Astrocyte (in vitro differentiated cells and primary cell): Measurements from ENCODE around the gene RTKN. TPM values are rescaled to one million over a fixed set of nuclear protein-coding genes. Genes with fewer than 3 reads are reported as not detected.

Source experiments
- DNase-seq: peaks from one replicate; pipeline ENCODE4 v3.0.0-alpha.2; 2010; ENCODE audit warnings: low read depth
- FAIRE-seq: peaks from 2 replicates; lab custom pipeline; 2011; peaks lifted over from hg19 to GRCh38; lab: Jason Lieb, UNC
- H2AFZ ChIP-seq: 2 replicates; pipeline ENCODE4 v1.6.0; 2012; ENCODE audit warnings: low read depth, low read length, inconsistent platforms
- H3K27ac ChIP-seq: 2 replicates; pipeline ENCODE4 v1.5.1; 2011; ENCODE audit warnings: low read depth, low read length, inconsistent platforms
- H3K27me3 ChIP-seq: 2 replicates; pipeline ENCODE4 v1.6.0; 2011; ENCODE audit warnings: low read length, inconsistent platforms; ENCODE audit not compliant: insufficient read depth
- H3K36me3 ChIP-seq: 2 replicates; pipeline ENCODE4 v1.5.1; 2011; ENCODE audit warnings: low read length, inconsistent platforms; ENCODE audit not compliant: insufficient read depth
- H3K4me1 ChIP-seq: 2 replicates; pipeline ENCODE4 v1.5.1; 2011; ENCODE audit warnings: low read length, inconsistent platforms; ENCODE audit not compliant: insufficient read depth
- H3K4me2 ChIP-seq: 2 replicates; pipeline ENCODE4 v1.6.0; 2012; ENCODE audit warnings: low read length, inconsistent platforms
- H3K4me3 ChIP-seq: 2 replicates; pipeline ENCODE4 v1.5.1; 2011; ENCODE audit warnings: low read depth, mild to moderate bottlenecking, low read length, inconsistent platforms; ENCODE audit not compliant: insufficient read depth
- H3K79me2 ChIP-seq: 2 replicates; pipeline ENCODE4 v1.6.0; 2012; ENCODE audit warnings: mild to moderate bottlenecking, low read length, inconsistent platforms; ENCODE audit not compliant: insufficient read depth
- H3K9ac ChIP-seq: 2 replicates; pipeline ENCODE4 v1.6.0; 2012; ENCODE audit warnings: mild to moderate bottlenecking, low read length, inconsistent platforms
- H3K9me3 ChIP-seq: 2 replicates; pipeline ENCODE4 v1.5.1; 2012; ENCODE audit warnings: low read depth, mild to moderate bottlenecking, low read length, inconsistent platforms; ENCODE audit not compliant: insufficient read depth
- H4K20me1 ChIP-seq: 2 replicates; pipeline ENCODE4 v1.6.0; 2012; ENCODE audit warnings: low read length, inconsistent platforms; ENCODE audit not compliant: insufficient read depth
- H3K27ac Mint-ChIP-seq: one replicate; pipeline ENCODE4 v1.8.0; 2021; ENCODE audit warnings: mild to moderate bottlenecking, mixed read lengths; ENCODE audit not compliant: unreplicated experiment
- H3K27me3 Mint-ChIP-seq: one replicate; pipeline ENCODE4 v1.8.0; 2021; ENCODE audit warnings: low read depth, mixed read lengths; ENCODE audit not compliant: unreplicated experiment
- H3K36me3 Mint-ChIP-seq: one replicate; pipeline ENCODE4 v1.8.0; 2021; ENCODE audit warnings: low read depth, mixed read lengths; ENCODE audit not compliant: unreplicated experiment
- H3K4me1 Mint-ChIP-seq: one replicate; pipeline ENCODE4 v1.8.0; 2021; ENCODE audit warnings: low read depth, mixed read lengths; ENCODE audit not compliant: unreplicated experiment
- H3K4me3 Mint-ChIP-seq: one replicate; pipeline ENCODE4 v1.8.0; 2021; ENCODE audit warnings: mild to moderate bottlenecking, moderate library complexity, mixed read lengths; ENCODE audit not compliant: unreplicated experiment
- H3K9me3 Mint-ChIP-seq: one replicate; pipeline ENCODE4 v1.8.0; 2021; ENCODE audit warnings: mild to moderate bottlenecking, mixed read lengths; ENCODE audit not compliant: unreplicated experiment
- EZH2 ChIP-seq: IDR thresholded peaks from 2 replicates; pipeline ENCODE4 v1.6.1; 2012; ENCODE audit warnings: mild to moderate bottlenecking, low read length, inconsistent platforms; ENCODE audit not compliant: insufficient read depth
- total RNA-seq: library from RNA; stranded (reverse); gene quantifications from 2 replicates; pipeline ENCODE4 v1.2.1, GENCODE V29; 2021
- TF ChIP-seq, protein P1 (sequence below): IDR thresholded peaks from 2 replicates; pipeline ENCODE4 v1.5.1; 2011; ENCODE audit warnings: low read depth, mild to moderate bottlenecking, inconsistent platforms, low read length, moderate library complexity; ENCODE audit not compliant: insufficient read depth

RTKN gene
- total RNA-seq, 1 donor from 2014 or later, result 41.6 TPM

DNA sequence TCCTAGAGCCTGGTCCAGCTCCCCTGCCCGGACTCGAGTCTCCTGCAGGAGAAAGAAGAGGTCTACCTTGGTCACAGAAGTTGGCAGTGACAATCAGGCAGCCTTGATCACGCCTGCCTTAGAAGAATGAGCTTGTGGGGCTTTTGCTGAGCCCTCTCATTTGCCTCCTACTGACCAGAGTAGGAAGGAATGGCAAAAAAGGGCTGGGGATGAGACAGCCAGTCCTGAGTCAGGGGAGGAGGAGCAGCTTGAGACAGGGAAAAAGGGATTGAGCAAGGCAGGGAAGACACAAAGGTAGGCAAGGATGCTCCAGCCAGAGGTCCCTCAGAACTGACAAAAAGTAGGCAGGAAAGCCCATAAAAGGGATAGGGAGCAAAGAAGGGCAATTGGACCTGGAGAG lies 14.2 kb downstream of the RTKN start:
- Histone ChIP-seq H3K9me3 (no peaks in the 10 kb centered on the region), H3K27me3 (no peaks in the 10 kb centered on the region), H3K4me1 (peaks cover 17% of the 10 kb centered on the region), H4K20me1 (peaks cover 7% of the 10 kb centered on the region), H3K4me3 (no peak overlapping the region), H3K4me2 (no peak overlapping the region), H3K9ac (no peak overlapping the region), H3K36me3 (peaks cover 18% of the 10 kb centered on the region), H2AFZ (no peak overlapping the region), H3K79me2 (no peaks in the 10 kb centered on the region), H3K27ac (no peak overlapping the region)
- H3K4me3 Mint-ChIP-seq, result peak overlapping the region; percentile 60
- H3K27ac Mint-ChIP-seq, result peak overlapping the region; percentile 75
- peaks cover 22% of the 10 kb centered on the region for H3K36me3 Mint-ChIP-seq
- no peaks in the 10 kb centered on the region for H3K27me3 Mint-ChIP-seq
- peaks cover 27% of the 10 kb centered on the region for H3K4me1 Mint-ChIP-seq
- FAIRE-seq, result no peak
- TF ChIP-seq, protein P1, sequence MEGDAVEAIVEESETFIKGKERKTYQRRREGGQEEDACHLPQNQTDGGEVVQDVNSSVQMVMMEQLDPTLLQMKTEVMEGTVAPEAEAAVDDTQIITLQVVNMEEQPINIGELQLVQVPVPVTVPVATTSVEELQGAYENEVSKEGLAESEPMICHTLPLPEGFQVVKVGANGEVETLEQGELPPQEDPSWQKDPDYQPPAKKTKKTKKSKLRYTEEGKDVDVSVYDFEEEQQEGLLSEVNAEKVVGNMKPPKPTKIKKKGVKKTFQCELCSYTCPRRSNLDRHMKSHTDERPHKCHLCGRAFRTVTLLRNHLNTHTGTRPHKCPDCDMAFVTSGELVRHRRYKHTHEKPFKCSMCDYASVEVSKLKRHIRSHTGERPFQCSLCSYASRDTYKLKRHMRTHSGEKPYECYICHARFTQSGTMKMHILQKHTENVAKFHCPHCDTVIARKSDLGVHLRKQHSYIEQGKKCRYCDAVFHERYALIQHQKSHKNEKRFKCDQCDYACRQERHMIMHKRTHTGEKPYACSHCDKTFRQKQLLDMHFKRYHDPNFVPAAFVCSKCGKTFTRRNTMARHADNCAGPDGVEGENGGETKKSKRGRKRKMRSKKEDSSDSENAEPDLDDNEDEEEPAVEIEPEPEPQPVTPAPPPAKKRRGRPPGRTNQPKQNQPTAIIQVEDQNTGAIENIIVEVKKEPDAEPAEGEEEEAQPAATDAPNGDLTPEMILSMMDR, result no peak
- TF ChIP-seq EZH2, result no peak
- no peak for DNase-seq
- no peaks in the 10 kb centered on the region for H3K9me3 Mint-ChIP-seq

DNA sequence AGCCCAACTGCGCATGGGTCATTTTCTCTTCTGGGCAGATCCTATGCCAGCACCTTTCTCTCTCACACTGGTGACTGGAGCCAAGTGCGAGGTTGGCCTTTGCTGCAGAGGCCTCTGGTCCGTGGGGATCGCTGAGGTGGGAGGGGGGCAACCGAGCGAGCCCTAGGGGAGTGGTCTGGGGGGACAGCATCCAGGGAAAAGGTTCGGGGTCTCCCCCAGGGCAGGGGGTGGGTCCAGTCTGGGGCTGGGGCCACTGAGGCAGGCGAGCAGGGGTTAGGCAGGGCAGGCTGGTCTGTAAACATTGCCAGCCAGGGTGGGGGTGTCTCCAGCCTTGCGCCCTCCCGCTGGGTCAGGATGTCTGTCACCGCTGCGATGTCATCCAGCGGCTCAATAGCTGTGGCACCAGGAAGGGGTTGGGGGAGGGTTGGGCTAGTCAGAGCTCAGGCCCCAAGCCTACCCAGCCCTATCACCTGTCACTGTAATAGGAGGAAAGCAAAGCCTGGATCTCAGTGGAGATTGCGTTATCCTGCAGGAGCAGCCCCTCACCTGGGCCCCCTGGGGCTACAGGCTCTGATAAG lies 15.5 kb downstream of the RTKN start:
- Histone ChIP-seq H3K27me3 (no peaks in the 10 kb centered on the region), H4K20me1 (peaks cover 5% of the 10 kb centered on the region), H3K9me3 (no peaks in the 10 kb centered on the region), H3K79me2 (no peaks in the 10 kb centered on the region), H3K4me2 (no peak overlapping the region), H3K4me1 (peaks cover 25% of the 10 kb centered on the region), H3K9ac (no peak overlapping the region), H3K36me3 (peaks cover 18% of the 10 kb centered on the region), H2AFZ (no peak overlapping the region), H3K4me3 (no peak overlapping the region), H3K27ac (no peak overlapping the region)
- Mint-ChIP-seq H3K4me3 (no peak overlapping the region), H3K27ac (no peak overlapping the region), H3K36me3 (peaks cover 22% of the 10 kb centered on the region), H3K27me3 (no peaks in the 10 kb centered on the region), H3K9me3 (no peaks in the 10 kb centered on the region), H3K4me1 (peaks cover 27% of the 10 kb centered on the region)
- TF ChIP-seq, protein P1, result no peak
- TF ChIP-seq EZH2, result no peak
- no peak for FAIRE-seq
- DNase-seq, result no peak

DNA sequence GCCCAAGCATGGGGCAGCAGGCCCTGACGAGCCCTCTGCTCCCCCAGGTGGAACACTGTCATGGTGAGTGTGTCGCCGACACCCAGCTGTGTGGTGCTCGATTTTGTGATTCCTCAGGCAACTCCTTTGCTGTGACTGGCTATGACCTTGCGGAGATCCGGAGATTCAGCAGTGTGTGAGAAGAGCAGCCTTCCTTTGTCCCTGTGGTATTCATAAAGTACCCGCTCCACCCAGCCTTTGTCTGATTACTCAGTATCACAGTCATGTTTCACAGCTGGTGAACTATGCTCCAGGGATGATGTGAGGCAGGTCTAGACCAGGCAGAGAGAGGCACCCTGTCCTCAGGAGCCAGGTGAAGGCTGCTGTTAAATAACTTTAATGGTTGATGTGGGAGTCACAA lies 16.2 kb downstream of the RTKN start:
- Histone ChIP-seq H3K79me2 (no peaks in the 10 kb centered on the region), H3K36me3 (peaks cover 18% of the 10 kb centered on the region), H3K27ac (no peak overlapping the region), H3K27me3 (no peaks in the 10 kb centered on the region), H3K4me3 (no peak overlapping the region), H3K9me3 (no peaks in the 10 kb centered on the region), H2AFZ (no peak overlapping the region), H3K4me1 (peaks cover 30% of the 10 kb centered on the region), H4K20me1 (peaks cover 4% of the 10 kb centered on the region), H3K9ac (no peak overlapping the region), H3K4me2 (no peak overlapping the region)
- Mint-ChIP-seq H3K4me1 (peaks cover 30% of the 10 kb centered on the region), H3K36me3 (peaks cover 22% of the 10 kb centered on the region), H3K27me3 (no peaks in the 10 kb centered on the region), H3K9me3 (no peaks in the 10 kb centered on the region), H3K27ac (peak overlapping the region; percentile 84), H3K4me3 (no peak overlapping the region)
- FAIRE-seq, result no peak
- TF ChIP-seq EZH2, result no peak
- TF ChIP-seq, protein P1, result no peak
- DNase-seq, result no peak
